ENCODE results near the gene DLEC1. TPM values are rescaled to one million over a fixed set of nuclear protein-coding genes. Genes with fewer than 3 reads are reported as not detected.

DLEC1 gene
- total and polyA plus RNA-seq, 9 of the 15 experiments (the other 6 are each of a cell fraction or from before 2014, with no cell fraction given): 0.07 to 0.08 TPM; not detected in 7

DNA sequence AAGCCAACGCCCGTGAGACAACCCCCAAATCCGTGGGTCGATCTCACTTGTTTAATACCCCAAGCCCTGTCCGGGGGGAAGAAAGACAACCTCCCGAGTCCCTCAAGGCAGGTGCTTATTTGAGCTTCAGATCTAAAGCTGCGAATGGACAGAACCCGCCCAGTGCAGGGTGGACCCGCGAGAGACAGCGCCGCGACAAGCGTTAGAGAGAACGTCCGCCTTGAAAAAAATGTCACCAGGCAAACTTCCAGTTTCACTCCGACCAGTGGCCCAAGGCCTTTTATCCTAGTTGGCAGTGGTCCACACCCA lies 125.6 kb downstream of the DLEC1 start (continued):
- TF ChIP-seq SIN3A (IDR thresholded peaks at IDR 0.05; ENCODE audit: borderline replicate concordance in 2 of 2, control insufficient read depth in 1 of 2, low read depth in 2 of 2, low read length in 2 of 2) (no peak), GABPA (tag; conservative IDR thresholded peaks at IDR 0.05; ENCODE audit: low read depth) (no peak), TFAP4 (CRISPR knock-in tag; IDR thresholded peaks at IDR 0.05; ENCODE audit: borderline replicate concordance) (no peak), RBM39 (optimal IDR thresholded peaks at IDR 0.05; ENCODE audit: low read depth, low read length) (no peak), ARNT (IDR thresholded peaks at IDR 0.05) (no peak), MBD2 (IDR thresholded peaks at IDR 0.05; ENCODE audit: borderline replicate concordance, low read depth) (no peak), KDM1A (IDR thresholded peaks at IDR 0.05) (no peak), ZNF449 (CRISPR knock-in tag; IDR thresholded peaks at IDR 0.05) (no peak), E2F6 (IDR thresholded peaks at IDR 0.05; ENCODE audit: borderline replicate concordance in 1 of 2, extremely low read depth in 1 of 2, insufficient read depth in 1 of 2, insufficient read length in 1 of 2, low read depth in 1 of 2, low read length in 1 of 2, poor library complexity in 1 of 2, severe bottlenecking in 1 of 2) (no peak), NONO (IDR thresholded peaks at IDR 0.05; ENCODE audit: low read depth in 2 of 2, low read length in 1 of 2) (no peak), ZBTB40 (IDR thresholded peaks at IDR 0.05) (no peak), ZBTB40 (CRISPR knock-in tag; IDR thresholded peaks at IDR 0.05) (no peak), CREM (IDR thresholded peaks at IDR 0.05; ENCODE audit: low read depth) (no peak), RFX5 (IDR thresholded peaks at IDR 0.05; ENCODE audit: low read depth, low read length) (no peak)
